Measurements from ENCODE around the gene ORC3. TPM values are rescaled to one million over a fixed set of nuclear protein-coding genes. Genes with fewer than 3 reads are reported as not detected.

The ORC3 gene
- total RNA-seq, result 18.7 TPM
- long read RNA-seq, transcript ORC3-201 (20 exons, 2,501 nt), result minor isoform, 9 of 29 reads
- long read RNA-seq, transcript ORC3-202 (20 exons, 2,512 nt), result major isoform, 12 of 29 reads
- long read RNA-seq, partial matches to known transcripts, result 2 of 29 reads
- long read RNA-seq, other reads (novel, unspliced or antisense), result 5 of 29 reads

- intact Hi-C loops (cut with micrococcal nuclease), result no loop called here
- DNase-seq (peak; percentile 98), ATAC-seq (peak; percentile 100)
Measured at GRCh38 chr6:87589693-87590416, at the start of gene ORC3, which contains the start of gene RARS2. Gene ORC3, plus strand, starts transcription at chr6:87590135. Its CDS starts 34 bp downstream, at chr6:87590169. Gene RARS2, minus strand, starts transcription at chr6:87589987. Its CDS starts 30 bp downstream, at chr6:87589957.

GRCh38 chr6:87540539-87540938 is 49.4 kb upstream of the ORC3 start:
- intact Hi-C loops (cut with micrococcal nuclease), result no loop called here
- DNase-seq (no peak), ATAC-seq (peak; percentile 70)

GRCh38 chr6:87541041-87541440 is 48.9 kb upstream of the ORC3 start:
- DNase-seq, result no peak
- intact Hi-C loops (cut with micrococcal nuclease), result no loop called here
- no peak for ATAC-seq

- intact Hi-C loops (cut with micrococcal nuclease), result no loop called here
- ATAC-seq (peak; percentile 41), DNase-seq (no peak)
Measured at GRCh38 chr6:87541744-87542143, 48.2 kb upstream of the ORC3 start.

GRCh38 chr6:87543696-87544473 is 46.0 kb upstream of the ORC3 start:
- ATAC-seq, result no peak
- DNase-seq, result no peak
- intact Hi-C loops (cut with micrococcal nuclease), result no loop called here

GRCh38 chr6:87544474-87544735 is 45.5 kb upstream of the ORC3 start:
- ATAC-seq (no peak), DNase-seq (no peak)
- intact Hi-C loops (cut with micrococcal nuclease), result no loop called here

GRCh38 chr6:87551799-87552198 is 38.1 kb upstream of the ORC3 start:
- ATAC-seq, result no peak
- no peak for DNase-seq
- intact Hi-C loops (cut with micrococcal nuclease), result no loop called here

- DNase-seq (no peak), ATAC-seq (no peak)
- intact Hi-C loops (cut with micrococcal nuclease), result no loop called here
Measured at GRCh38 chr6:87553159-87553765, 36.7 kb upstream of the ORC3 start.

- intact Hi-C loops (cut with micrococcal nuclease), result no loop called here
- DNase-seq (no peak), ATAC-seq (no peak)
Measured at GRCh38 chr6:87555506-87555905, 34.4 kb upstream of the ORC3 start.

GRCh38 chr6:87558446-87558845 is 31.5 kb upstream of the ORC3 start:
- no peak for DNase-seq
- ATAC-seq, result no peak
- intact Hi-C loops (cut with micrococcal nuclease), result no loop called here

- intact Hi-C loops (cut with micrococcal nuclease), result no loop called here
- no peak for DNase-seq
- no peak for ATAC-seq
Measured at GRCh38 chr6:87561017-87561416, 28.9 kb upstream of the ORC3 start.

GRCh38 chr6:87572021-87572420 is 17.9 kb upstream of the ORC3 start:
- ATAC-seq (no peak), DNase-seq (no peak)
- intact Hi-C loops (cut with micrococcal nuclease), result no loop called here

GRCh38 chr6:87572883-87573282 is 17.1 kb upstream of the ORC3 start:
- ATAC-seq (no peak), DNase-seq (no peak)
- intact Hi-C loops (cut with micrococcal nuclease), result no loop called here

- DNase-seq (no peak), ATAC-seq (no peak)
- intact Hi-C loops (cut with micrococcal nuclease), result no loop called here
Measured at GRCh38 chr6:87573307-87574024, 16.5 kb upstream of the ORC3 start.

- intact Hi-C loops (cut with micrococcal nuclease), result no loop called here
- DNase-seq (no peak), ATAC-seq (peak; percentile 79)
Measured at GRCh38 chr6:87574237-87574804, 15.6 kb upstream of the ORC3 start.

GRCh38 chr6:87575423-87575822 is 14.5 kb upstream of the ORC3 start:
- intact Hi-C loops (cut with micrococcal nuclease), result no loop called here
- ATAC-seq, result no peak
- no peak for DNase-seq

- intact Hi-C loops (cut with micrococcal nuclease), result no loop called here
- ATAC-seq, result no peak
Measured at GRCh38 chr6:87583822-87584221, 6.1 kb upstream of the ORC3 start.

GRCh38 chr6:87586371-87587077 is 3.4 kb upstream of the ORC3 start:
- intact Hi-C loops (cut with micrococcal nuclease), result no loop called here
- DNase-seq (no peak), ATAC-seq (no peak)

More at GRCh38 chr6:87583822-87584221, 6.1 kb upstream of the ORC3 start:
- no peak for DNase-seq
